Dermis microvascular lymphatic vessel endothelial cell (primary cell): ENCODE measurements around the gene IGF2. TPM values are rescaled to one million over a fixed set of nuclear protein-coding genes. Genes with fewer than 3 reads are reported as not detected.
"Not testable (repeated sequence)": the region's sequence is repeated elsewhere in the genome, so short reads cannot be mapped to it uniquely, and the experiment has no call there.

Experiments used
- DNase-seq, 2 donors: peaks; one replicate each; pipeline versions ENCODE4 v3.0.0 to v3.0.0-alpha.2; 2010; ENCODE audit warnings: low read depth in 2 of 2
- total RNA-seq: library from RNA; depleted of rRNA; stranded (reverse); fragments of >200 nt; gene quantifications from 2 replicates; pipeline ENCODE4 v1.2.1, GENCODE V29; 2014

The IGF2 gene
- total RNA-seq, 1 donor from 2014 or later: 1.9 TPM

DNA sequence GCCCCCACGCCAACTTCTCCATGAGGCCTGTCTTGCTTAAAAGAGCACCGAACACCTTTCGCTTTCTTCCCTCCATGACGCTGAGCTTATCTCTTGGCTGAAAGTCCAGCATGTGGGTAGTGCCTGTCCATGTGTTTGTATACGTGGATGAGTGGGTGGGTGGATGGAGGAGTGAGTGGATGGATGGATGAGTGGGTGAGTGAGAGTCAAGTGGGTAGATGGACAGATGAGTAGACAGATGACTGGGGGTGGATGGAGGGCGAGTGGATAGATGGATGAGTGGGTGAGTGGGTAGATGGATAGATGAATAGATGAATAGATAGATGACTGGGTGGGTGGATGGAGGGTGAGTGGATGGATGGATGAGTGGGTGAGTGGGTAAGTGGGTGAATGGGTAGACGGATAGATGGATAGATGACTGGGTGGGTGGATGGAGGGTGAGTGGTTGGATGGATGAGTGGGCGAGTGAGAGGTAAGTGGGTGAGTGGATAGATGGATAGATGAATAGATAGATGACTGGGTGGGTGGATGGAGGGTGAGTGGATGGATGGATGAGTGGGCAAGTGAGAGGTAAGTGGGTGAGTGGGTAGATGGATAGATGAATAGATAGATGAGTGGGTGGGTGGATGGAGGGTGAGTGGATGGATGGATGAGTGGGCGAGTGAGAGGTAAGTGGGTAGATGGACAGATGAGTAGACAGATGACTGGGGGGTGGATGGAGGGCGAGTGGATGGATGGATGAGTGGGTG lies 14.3 kb downstream of the IGF2 start:
- not testable (repeated sequence) for DNase-seq

DNA sequence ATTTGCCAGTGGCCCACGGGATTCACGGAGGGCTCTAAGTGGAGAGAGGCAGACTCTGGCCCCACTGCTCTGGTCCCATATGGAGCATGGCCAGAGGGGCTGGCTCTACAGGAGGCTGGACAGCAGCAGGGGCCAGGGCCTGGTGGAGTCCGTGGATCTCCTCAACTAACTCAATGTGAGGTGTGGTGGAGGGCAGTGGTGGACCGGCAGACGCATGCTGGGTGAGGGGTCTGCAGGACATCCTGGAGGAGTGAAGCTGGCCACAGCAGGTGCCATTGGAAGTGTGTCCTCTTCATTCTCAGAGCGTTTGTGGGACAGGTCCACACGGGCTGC lies 15.6 kb downstream of the IGF2 start:
- no peak for DNase-seq

DNA sequence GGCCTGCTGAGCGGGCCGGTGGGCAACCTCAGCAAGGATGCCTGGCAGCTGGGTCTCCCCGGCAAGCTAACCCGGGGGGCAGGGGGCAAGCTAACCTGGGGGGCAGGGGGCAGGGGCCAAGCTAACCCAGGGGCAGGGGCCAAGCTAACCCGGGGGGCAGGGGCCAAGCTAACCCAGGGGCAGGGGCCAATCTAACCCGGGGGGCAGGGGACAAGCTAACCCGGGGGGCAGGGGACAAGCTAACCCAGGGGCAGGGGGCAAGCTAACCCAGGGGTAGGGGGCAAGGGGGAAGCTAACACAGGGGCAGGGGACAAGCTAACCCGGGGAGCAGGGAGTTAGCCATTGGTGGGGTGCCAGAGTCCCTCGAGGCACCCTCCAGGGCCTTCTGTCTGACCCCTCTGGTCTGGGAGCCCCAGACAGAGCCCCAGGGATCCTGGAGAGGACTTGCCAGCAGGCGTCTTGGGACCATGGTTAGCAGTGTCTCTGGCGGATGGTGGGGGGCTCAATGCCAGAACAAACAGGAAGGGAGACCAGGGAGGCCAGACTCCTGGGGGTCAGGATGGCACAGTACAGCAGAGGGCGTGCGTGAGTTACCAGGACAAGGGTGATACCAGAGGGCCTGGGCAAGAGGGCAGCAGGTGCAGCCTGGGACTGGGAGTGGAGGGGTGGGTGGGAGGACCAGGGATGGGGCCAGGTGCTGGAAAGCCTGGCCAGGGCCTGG lies 16.1 kb downstream of the IGF2 start:
- peak in 1 of 2 donors; percentile 21 for DNase-seq

DNA sequence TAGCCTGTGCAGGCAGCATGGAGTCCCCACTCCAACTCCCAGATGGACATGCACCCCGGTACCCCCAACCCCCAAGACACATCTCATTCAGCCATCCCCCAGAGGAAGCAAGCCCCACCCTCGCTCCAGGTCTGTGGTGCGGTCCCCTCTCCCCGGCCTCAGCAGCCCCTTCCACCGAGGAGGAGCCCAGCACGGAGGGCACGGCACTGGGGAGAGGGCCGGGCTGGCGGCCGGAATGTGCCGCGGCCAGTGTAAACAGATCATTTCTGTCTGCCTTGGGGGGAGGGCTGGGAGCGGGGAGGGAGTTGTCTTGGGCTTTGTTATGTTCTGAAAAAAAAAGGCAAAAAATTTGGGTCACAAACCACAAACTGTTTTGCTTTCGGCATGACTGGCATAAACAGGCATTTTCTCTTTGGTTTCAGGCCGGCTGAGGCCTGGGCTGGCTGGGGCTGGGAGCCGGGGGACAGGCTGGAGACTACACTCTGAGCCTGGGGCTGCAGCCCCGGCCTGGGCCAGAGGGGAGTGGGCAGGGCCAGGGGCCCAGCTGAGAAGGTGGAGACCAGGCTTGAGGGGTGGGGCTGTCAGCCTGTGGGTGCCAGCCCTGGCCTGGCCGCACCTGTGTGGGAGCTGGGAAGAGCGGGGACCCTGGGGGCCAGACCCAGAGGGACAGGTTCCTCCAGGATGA lies 16.8 kb downstream of the IGF2 start:
- no peak for DNase-seq

DNA sequence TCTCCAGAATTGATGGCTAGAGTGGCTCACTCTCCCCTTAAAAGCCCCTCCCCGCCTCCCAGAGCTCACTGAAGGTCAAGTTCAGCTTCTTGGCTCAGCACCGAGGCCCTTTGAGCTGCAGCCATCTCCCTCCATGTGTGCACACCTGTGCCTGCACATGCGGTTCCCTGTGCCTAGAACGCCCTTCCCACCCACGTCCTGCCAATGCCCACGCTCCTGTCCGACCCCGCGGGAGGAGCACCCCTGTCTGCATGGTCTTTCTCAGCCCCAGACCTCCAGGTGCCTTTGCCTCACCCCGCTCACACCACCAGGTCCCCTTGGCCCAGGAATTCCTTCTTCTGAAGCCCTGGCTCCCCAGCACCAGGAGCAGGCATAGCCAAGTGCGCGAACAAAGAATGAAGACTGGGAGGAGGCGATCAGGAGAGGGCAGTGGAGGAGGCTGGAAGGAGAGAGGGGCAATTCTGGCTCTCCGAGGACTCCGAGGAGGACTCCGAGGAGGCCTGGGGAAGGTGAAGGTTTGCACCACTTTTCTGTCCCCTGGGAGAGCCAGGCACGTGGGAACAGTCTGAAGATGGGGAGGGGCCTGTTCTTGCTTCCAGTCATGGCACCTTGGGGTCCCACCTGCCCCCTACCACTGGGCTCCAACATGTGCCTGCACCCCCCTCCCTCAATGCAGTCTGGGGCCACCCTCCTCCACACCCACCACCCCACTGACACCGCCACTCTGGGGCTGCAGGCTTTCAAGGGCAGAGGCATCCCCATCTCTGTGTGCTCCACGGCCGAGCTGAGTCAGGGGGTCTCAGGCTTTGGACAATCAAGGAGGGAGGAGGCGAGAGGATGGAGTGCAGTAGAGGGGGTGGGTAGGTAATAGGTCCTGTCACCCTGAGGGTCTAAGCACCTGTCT lies 17.7 kb downstream of the IGF2 start:
- no peak for DNase-seq

DNA sequence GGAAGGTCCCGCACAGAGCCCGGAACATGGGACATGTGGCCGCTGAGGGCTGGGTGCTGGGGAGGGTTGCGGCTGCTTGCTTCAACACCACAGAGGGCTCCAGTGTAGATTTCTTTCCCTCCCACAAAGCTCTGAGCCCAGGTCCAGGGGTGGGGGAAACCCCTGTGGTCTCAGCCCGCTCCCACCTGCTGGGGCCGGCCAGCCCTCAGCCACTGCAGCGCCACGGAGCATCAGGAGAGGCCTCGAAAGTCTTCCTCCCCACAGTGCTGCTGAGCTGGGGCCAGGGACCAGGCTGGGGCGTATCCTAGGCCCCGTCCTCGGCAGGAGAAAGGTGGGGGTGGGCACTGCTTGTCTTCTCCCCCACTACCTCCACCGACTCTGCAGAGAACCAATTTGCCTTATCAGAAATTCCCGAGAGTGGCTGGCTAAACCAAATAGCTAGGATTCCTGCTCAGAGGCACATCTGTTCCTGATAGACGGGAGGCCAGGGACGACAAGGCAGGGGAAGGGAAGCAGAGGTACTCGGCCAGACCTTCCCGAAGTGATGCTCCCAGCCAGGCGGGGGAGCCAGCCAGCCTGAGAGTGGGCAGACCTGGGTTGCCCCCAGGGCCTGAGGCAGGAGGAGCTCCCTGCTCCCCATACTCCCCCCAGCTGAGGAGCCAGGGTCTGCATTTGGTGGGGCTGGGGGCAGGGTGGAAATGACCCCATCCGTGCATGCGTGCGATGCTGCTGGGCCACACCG lies 18.7 kb downstream of the IGF2 start:
- DNase-seq: no peak

DNA sequence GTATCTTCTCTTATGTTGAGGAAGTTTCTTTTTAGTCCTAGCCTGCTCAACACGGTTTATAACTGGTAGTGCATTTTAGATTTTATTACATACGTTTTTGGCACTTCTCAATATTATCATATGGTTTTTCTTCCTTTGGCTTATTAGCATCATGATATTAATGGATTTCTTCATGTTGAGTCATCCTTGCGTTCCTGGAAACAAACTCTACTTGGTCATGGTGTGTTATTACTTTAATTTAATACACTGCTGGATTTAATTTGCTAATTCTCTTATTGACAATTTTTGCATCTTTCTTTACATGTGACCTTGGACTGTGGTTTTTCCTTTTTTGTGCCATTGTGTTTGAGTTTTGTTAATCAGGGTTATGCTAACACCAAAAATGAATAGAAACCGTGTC lies 20.5 kb downstream of the IGF2 start:
- DNase-seq: no peak

DNA sequence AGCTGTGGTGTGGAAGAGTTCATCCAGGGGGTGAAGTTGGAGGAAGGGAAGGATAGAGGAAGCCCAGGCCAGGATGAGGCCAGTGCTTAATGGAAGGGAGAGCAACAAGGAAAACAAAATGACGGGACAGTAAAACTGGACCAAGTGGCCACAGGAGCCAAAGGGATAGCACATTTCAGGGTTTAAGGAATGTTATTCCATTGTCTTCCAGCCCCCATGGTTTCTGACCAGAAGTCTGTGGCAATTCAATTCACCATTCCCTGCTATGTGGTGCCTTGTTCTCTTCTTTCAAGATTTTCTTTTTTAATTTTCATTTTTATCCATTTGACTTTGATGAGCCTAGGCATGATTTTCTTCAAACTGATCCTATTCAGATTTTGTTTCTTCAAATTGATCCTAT lies 22.5 kb downstream of the IGF2 start:
- DNase-seq: no peak

DNA sequence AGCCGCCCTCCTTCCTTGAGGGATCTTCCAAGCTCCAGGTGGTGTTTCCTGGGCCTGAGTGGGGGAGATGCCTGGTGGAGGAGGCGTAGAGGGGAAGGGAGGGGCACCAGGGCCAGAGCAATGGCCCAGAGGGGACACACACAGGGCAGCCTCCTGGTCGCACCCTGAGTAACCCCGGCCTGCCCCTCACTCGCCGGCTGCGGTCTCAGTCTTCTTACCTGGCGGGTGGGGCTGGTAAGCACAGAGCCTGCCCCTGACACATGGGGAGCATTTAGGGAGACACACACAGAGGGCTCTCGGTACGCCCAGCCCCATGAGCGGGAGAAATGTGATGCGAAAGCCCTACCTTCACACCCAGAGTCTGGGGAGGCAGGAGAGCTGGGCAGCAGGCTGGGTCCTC lies 23.9 kb downstream of the IGF2 start:
- DNase-seq: no peak

GRCh38 chr11:2114430-2115241 lies 24.6 kb downstream of the IGF2 start:
- no peak for DNase-seq

DNA sequence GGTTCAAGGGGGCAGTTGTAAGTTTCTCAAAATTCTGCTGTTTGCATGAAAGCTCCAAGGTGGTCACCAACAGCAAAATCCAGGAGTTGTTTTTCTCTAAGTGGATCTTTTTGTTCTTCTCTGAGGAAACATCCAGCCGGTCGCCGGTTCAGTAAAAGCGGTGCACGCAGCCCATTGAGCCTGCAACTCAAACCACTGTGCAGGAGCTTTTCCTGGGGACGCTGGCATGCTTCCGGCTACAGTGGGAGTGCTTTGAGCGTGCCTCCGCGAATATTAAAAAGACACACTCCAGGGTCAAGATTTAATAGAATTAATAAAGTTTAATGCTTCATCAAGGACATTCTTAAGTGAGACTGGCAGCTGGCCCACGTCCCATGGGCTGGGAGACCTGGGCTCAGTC lies 25.4 kb downstream of the IGF2 start:
- no peak for DNase-seq

- DNase-seq: no peak
Measured at GRCh38 chr11:2110521-2110920, 28.7 kb downstream of the IGF2 start.

DNA sequence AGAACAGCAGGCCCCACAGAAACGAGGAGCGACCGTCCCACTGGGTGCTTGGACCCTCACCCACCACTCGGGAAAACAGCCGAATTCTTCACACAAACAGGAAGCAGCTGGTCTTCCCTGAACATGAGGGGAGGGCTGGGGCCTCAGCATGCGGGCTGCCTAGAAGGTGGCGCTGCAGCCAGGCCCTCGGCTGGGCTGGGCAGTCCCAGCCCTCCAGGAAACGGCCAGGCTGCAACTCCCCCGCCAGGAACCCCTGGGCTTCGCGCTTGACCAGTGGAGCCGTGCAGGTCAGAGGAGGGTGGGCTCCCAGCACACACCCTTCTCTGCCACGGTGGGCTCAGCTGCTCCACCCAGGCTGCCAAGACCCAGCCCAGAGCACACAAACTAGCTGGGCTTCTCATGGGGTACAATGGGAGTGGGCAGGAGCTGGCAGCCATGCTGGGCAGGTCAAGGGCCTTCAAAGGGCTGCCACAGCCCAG lies 29.6 kb downstream of the IGF2 start:
- peak; percentile 10 to 91 for DNase-seq

- DNase-seq: no peak
Measured at GRCh38 chr11:2108675-2109491, 30.3 kb downstream of the IGF2 start.

DNA sequence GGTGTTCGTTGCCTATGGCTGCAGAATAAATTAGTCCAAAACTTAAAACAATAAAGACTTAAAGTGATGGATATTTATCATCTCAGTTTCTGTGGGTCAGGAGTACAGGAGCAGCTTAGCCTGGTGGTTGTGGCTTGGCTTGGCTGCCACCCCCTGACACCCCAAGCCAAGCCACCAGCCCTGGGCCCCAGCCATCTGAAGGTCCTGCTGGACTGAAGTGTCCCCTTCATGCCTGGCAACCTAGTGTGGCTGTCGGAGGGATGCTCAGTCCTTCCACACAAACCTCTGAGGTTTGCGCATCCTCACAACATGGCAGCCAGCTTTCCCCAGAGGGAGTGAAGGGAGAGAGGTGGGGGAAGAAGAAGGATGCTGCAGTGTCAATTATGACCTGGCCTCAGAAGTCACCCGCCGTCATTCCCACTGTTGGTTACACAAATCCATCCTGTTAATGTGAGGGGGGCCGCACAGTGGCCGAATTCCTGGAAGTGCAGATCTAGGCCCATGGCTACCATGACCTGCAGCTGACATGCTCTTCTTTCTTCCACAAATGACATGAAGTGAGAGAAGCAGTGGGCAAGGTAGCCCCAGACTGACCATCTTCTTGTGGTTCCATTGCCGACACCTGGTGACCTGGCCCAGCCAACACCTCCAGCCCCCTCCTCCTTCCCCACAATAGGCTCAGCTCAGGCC lies 31.1 kb downstream of the IGF2 start:
- DNase-seq: no peak

GRCh38 chr11:2107521-2107920 lies 31.7 kb downstream of the IGF2 start:
- DNase-seq: no peak

DNA sequence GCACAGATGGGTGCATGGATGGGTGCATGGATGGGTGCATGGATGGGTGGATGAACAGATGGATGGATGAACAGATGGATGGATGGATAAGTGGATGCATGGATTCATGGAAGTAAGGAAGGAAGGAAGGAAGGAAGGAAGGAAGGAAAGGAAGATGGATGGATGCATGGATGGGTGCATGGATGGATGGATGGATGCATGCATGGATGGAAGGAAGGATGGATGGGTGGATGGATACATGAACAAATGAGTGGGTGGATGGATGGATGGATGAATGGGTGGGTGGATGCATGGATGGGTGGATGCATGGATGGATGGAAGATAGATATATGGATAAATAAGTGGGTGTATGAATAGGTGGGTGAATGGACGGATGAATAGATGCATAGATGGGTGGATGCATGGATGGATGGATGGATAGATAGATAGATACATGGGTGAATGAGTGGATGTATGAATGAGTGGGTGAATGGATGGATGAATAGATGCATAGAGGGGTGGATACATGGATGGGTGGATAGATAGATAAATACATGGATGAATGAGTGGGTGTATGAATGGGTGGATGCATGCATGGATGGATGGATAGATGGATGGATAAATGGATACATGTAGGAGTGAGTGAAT lies 32.5 kb downstream of the IGF2 start:
- no peak for DNase-seq

- DNase-seq: no peak
Measured at GRCh38 chr11:2105511-2105910, 33.7 kb downstream of the IGF2 start.
